H1 (cell line): ENCODE results near the gene CADPS.

Experiments
- ATF2 ChIP-seq: IDR thresholded peaks from 2 replicates; pipeline ENCODE4 v1.6.1; 2012; ENCODE audit warnings: low read length, inconsistent platforms
- CTCF ChIP-seq, 3 experiments: IDR thresholded peaks; 1 replicate in 2 of 3; 2 replicates in 1 of 3; pipeline versions ENCODE4 v1.5.1 to v1.6.1; 2011; ENCODE audit warnings: low read length in 3 of 3, mild to moderate bottlenecking in 3 of 3, inconsistent platforms in 2 of 3, low read depth in 1 of 3, moderate library complexity in 1 of 3; ENCODE audit not compliant: insufficient read depth in 1 of 3; ENCODE audit errors: control extremely low read depth in 1 of 3
- EGR1 ChIP-seq: IDR thresholded peaks from 2 replicates; pipeline ENCODE4 v1.6.1; 2011; ENCODE audit warnings: low read depth, low read length, borderline replicate concordance
- EP300 ChIP-seq, 2 experiments: IDR thresholded peaks; 1 replicate in 1 of 2; 2 replicates in 1 of 2; pipeline ENCODE4 v1.6.1; 2011 to 2012; ENCODE audit warnings: low read depth in 2 of 2, low read length in 2 of 2, mild to moderate bottlenecking in 2 of 2, borderline replicate concordance in 1 of 2, inconsistent platforms in 1 of 2, moderate library complexity in 1 of 2
- EZH2 ChIP-seq: fragments of 200-600 bp; sonication (generic); IDR thresholded peaks from 2 replicates; pipeline ENCODE4 v1.7.1; 2012; ENCODE audit warnings: low read depth, mild to moderate bottlenecking, moderate library complexity, low read length, inconsistent platforms; ENCODE audit not compliant: severe bottlenecking
- POLR2AphosphoS5 ChIP-seq: IDR thresholded peaks from 2 replicates; pipeline ENCODE4 v1.6.1; 2011; ENCODE audit warnings: low read depth, low read length
- RAD21 ChIP-seq, 2 experiments: IDR thresholded peaks in 1 of 2; conservative IDR thresholded peaks in 1 of 2; 2 replicates each; pipeline ENCODE4 v1.6.1; 2011; ENCODE audit warnings: low read depth in 2 of 2, low read length in 2 of 2, improper control_type of control experiment in 1 of 2, inconsistent platforms in 1 of 2, mild to moderate bottlenecking in 1 of 2, moderate library complexity in 1 of 2
- SIN3A ChIP-seq, 2 experiments: IDR thresholded peaks in 1 of 2; conservative IDR thresholded peaks in 1 of 2; 2 replicates each; pipeline ENCODE4 v1.6.1; 2011 to 2012; ENCODE audit warnings: low read length in 2 of 2, improper control_type of control experiment in 1 of 2, low read depth in 1 of 2, mild to moderate bottlenecking in 1 of 2
- TBP ChIP-seq: IDR thresholded peaks from 2 replicates; pipeline ENCODE4 v1.6.1; 2011; ENCODE audit warnings: low read depth, low read length, improper control_type of control experiment
- TF ChIP-seq, protein P1 (sequence below): IDR thresholded peaks from 2 replicates; pipeline ENCODE4 v1.6.1; 2012; ENCODE audit warnings: inconsistent platforms

DNA sequence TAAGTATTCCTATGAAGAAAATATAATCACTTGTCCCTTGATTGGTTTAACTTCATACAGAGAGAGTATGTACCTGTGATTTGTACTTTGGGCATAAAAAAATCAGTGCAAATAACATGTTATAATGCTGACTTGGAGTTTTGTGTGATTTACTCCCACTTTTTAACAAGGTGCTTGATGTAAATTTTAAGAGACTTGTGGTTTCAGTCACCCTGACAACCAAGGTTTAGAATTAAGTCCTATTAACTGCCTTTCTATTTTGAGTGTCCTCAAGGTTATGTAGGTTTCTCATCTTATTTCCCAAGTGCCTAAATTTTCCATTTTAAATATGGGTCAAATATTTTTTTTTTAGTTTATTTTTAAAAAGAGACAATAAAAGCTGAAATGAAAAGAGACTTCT, 244.6 kb downstream of the CADPS start:
- no peak for TF ChIP-seq CTCF (IDR thresholded peaks at IDR 0.05; ENCODE audit: control extremely low read depth in 1 of 3, insufficient read depth in 1 of 3, low read depth in 1 of 3, low read length in 3 of 3)
- TF ChIP-seq EP300 (IDR thresholded peaks at IDR 0.05; ENCODE audit: borderline replicate concordance in 1 of 2, low read depth in 2 of 2, low read length in 2 of 2), result no peak
- TF ChIP-seq EZH2, result no peak
- no peak for TF ChIP-seq TBP
- no peak for TF ChIP-seq EGR1
- TF ChIP-seq POLR2AphosphoS5, result no peak
- TF ChIP-seq, protein P1, sequence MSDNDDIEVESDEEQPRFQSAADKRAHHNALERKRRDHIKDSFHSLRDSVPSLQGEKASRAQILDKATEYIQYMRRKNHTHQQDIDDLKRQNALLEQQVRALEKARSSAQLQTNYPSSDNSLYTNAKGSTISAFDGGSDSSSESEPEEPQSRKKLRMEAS, result no peak
- TF ChIP-seq RAD21 (IDR thresholded peaks at IDR 0.05 in 1 of 2, conservative IDR thresholded peaks at IDR 0.05 in 1 of 2; ENCODE audit: low read depth in 2 of 2, low read length in 2 of 2), result no peak
- no peak for TF ChIP-seq ATF2
- no peak for TF ChIP-seq SIN3A (conservative IDR thresholded peaks at IDR 0.05 in 1 of 2, IDR thresholded peaks at IDR 0.05 in 1 of 2; ENCODE audit: low read depth in 1 of 2, low read length in 2 of 2)
